Nephron (organoid): Measurements from ENCODE around the gene TSHR.
A peak's percentile ranks its signal among the peaks of the same experiment; 100 is the strongest.

Source experiments
- H3K27ac Mint-ChIP-seq, 3 experiments: 2 replicates each; pipeline ENCODE4 v1.8.0; 2020; ENCODE audit warnings: mixed read lengths in 3 of 3, mild to moderate bottlenecking in 2 of 3, moderate library complexity in 1 of 3
- H3K27me3 Mint-ChIP-seq: 2 replicates; pipeline ENCODE4 v1.8.0; 2021; ENCODE audit warnings: low read depth, mild to moderate bottlenecking, moderate library complexity, mixed read lengths
- H3K36me3 Mint-ChIP-seq: 2 replicates; pipeline ENCODE4 v1.8.0; 2020; ENCODE audit warnings: low read depth, mixed read lengths
- H3K4me1 Mint-ChIP-seq: 2 replicates; pipeline ENCODE4 v1.8.0; 2020; ENCODE audit warnings: mixed read lengths
- H3K4me3 Mint-ChIP-seq, 3 experiments: 2 replicates each; pipeline ENCODE4 v1.8.0; 2020; ENCODE audit warnings: mild to moderate bottlenecking in 3 of 3, mixed read lengths in 3 of 3, moderate library complexity in 2 of 3
- H3K9me3 Mint-ChIP-seq: 2 replicates; pipeline ENCODE4 v1.8.0; 2020; ENCODE audit warnings: mixed read lengths
- CTCF ChIP-seq, 3 experiments: fragments of 200-600 bp; sonication (generic); IDR thresholded peaks; one replicate each; pipeline ENCODE4 v1.5.0; 2021; ENCODE audit warnings: antibody characterized with exemption in 3 of 3; ENCODE audit not compliant: unreplicated experiment in 3 of 3

Gene TSHR

GRCh38 chr14:81170104-81170828, 214.8 kb downstream of the TSHR start:
- Mint-ChIP-seq H3K9me3 (no peaks in the 10 kb centered on the region), H3K27me3 (no peaks in the 10 kb centered on the region), H3K4me3 (peak overlapping the region; percentile 93 to 96 (median 94)), H3K27ac (peak overlapping the region; percentile 97 to 99 (median 97)), H3K4me1 (peaks cover 11% of the 10 kb centered on the region), H3K36me3 (no peaks in the 10 kb centered on the region)
- TF ChIP-seq CTCF (IDR thresholded peaks at IDR 0.05; ENCODE audit: unreplicated experiment in 3 of 3) = peak; percentile 87 to 92 (median 88)

GRCh38 chr14:81170829-81171195, 215.4 kb downstream of the TSHR start:
- peak overlapping the region; percentile 97 to 99 (median 97) for H3K27ac Mint-ChIP-seq
- no peaks in the 10 kb centered on the region for H3K9me3 Mint-ChIP-seq
- peak in 1 of 3 experiments; percentile 40 for TF ChIP-seq CTCF (IDR thresholded peaks at IDR 0.05; ENCODE audit: unreplicated experiment in 3 of 3)
- no peaks in the 10 kb centered on the region for H3K36me3 Mint-ChIP-seq
- peaks cover 11% of the 10 kb centered on the region for H3K4me1 Mint-ChIP-seq
- peak overlapping the region; percentile 93 to 96 (median 94) for H3K4me3 Mint-ChIP-seq
- H3K27me3 Mint-ChIP-seq = no peaks in the 10 kb centered on the region

DNA sequence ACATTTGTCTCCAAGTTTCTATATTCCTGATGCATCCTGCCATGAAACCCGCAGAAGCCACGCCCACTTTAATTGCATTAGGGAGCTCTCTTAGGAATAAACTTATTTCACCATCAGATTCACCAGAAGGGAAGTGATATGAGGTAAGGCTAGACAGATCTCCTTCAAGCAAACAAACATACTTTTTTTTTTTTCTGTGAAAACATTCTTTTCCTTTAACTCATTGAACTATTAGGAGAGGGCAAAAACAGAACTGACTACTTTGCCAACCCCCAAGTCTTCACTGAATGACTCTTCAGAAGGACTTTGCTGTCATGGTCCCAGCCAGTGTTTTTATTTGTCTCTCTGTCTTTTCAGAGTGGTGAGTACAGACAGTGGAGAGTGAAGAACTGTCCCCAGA, 216.9 kb downstream of the TSHR start:
- Mint-ChIP-seq H3K4me3 (no peak overlapping the region), H3K27me3 (no peaks in the 10 kb centered on the region), H3K9me3 (no peaks in the 10 kb centered on the region), H3K27ac (no peak overlapping the region), H3K36me3 (peaks cover 4% of the 10 kb centered on the region), H3K4me1 (peaks cover 11% of the 10 kb centered on the region)
- no peak for TF ChIP-seq CTCF (IDR thresholded peaks at IDR 0.05; ENCODE audit: unreplicated experiment in 3 of 3)

- Mint-ChIP-seq H3K4me3 (peak overlapping the region in 1 of 3 experiments; percentile 42), H3K4me1 (peaks cover 11% of the 10 kb centered on the region), H3K36me3 (peaks cover 4% of the 10 kb centered on the region), H3K27me3 (no peaks in the 10 kb centered on the region), H3K9me3 (no peaks in the 10 kb centered on the region), H3K27ac (peak overlapping the region in 1 of 3 experiments; percentile 19)
- no peak for TF ChIP-seq CTCF (IDR thresholded peaks at IDR 0.05; ENCODE audit: unreplicated experiment in 3 of 3)
Measured at GRCh38 chr14:81172881-81173280, 217.5 kb downstream of the TSHR start.

DNA sequence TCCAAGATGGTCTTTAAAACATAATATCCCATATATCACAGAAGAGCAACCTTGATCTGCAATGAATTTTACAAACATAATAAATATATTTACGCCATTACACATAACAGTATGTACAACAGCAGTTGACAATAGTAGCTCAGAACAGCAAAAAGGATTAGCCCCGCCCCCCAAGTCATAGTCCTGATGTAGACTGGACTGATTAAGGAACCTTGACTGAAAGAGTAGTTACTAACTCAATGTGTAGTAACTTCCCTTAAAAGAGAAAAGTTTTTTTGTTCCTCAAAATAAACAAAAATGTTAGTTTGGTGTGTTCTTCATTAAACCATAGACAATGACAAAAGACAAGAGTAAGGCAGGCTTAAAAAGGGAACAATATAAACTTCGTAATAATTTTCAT, 220.8 kb downstream of the TSHR start:
- Mint-ChIP-seq H3K27me3 (no peaks in the 10 kb centered on the region), H3K36me3 (peaks cover 22% of the 10 kb centered on the region), H3K27ac (no peak overlapping the region), H3K4me3 (no peak overlapping the region), H3K9me3 (no peaks in the 10 kb centered on the region), H3K4me1 (no peaks in the 10 kb centered on the region)
- TF ChIP-seq CTCF (IDR thresholded peaks at IDR 0.05; ENCODE audit: unreplicated experiment in 3 of 3) = no peak

- H3K4me3 Mint-ChIP-seq = no peak overlapping the region
- H3K36me3 Mint-ChIP-seq = peaks cover 30% of the 10 kb centered on the region
- no peaks in the 10 kb centered on the region for H3K27me3 Mint-ChIP-seq
- H3K9me3 Mint-ChIP-seq = no peaks in the 10 kb centered on the region
- H3K4me1 Mint-ChIP-seq = peaks cover 2% of the 10 kb centered on the region
- TF ChIP-seq CTCF (IDR thresholded peaks at IDR 0.05; ENCODE audit: unreplicated experiment in 3 of 3) = no peak
- peak overlapping the region in 1 of 3 experiments; percentile 5 for H3K27ac Mint-ChIP-seq
Measured at GRCh38 chr14:81177225-81177624, 221.8 kb downstream of the TSHR start.
